GM12891 (cell line): ENCODE data around the gene DNMT3L.

Experiments used
- POLR2A ChIP-seq: IDR thresholded peaks from 2 replicates; pipeline ENCODE4 v1.6.1; 2011; ENCODE audit warnings: low read depth, low read length, control low read depth
- POLR2AphosphoS5 ChIP-seq: IDR thresholded peaks from 2 replicates; pipeline ENCODE4 v1.6.1; 2011; ENCODE audit warnings: low read depth, low read length, control low read depth
- POU2F2 ChIP-seq: IDR thresholded peaks from 2 replicates; pipeline ENCODE4 v1.6.1; 2011; ENCODE audit warnings: low read depth, mild to moderate bottlenecking, control low read depth, low read length, moderate library complexity
- SPI1 ChIP-seq: IDR thresholded peaks from 2 replicates; pipeline ENCODE4 v1.6.1; 2011; ENCODE audit warnings: low read depth, low read length, control low read depth
- TAF1 ChIP-seq: IDR thresholded peaks from 2 replicates; pipeline ENCODE4 v1.6.1; 2011; ENCODE audit warnings: low read depth, low read length, control low read depth

GRCh38 chr21:44301961-44302406 lies 40.3 kb upstream of the DNMT3L start:
- no peak for TF ChIP-seq POLR2A
- TF ChIP-seq SPI1: no peak
- TF ChIP-seq POLR2AphosphoS5: no peak
- no peak for TF ChIP-seq TAF1
- TF ChIP-seq POU2F2: no peak
